H1 (cell line): Measurements from ENCODE around the gene PANX2. TPM values are rescaled to one million over a fixed set of nuclear protein-coding genes. Genes with fewer than 3 reads are reported as not detected.
A peak's percentile ranks its signal among the peaks of the same experiment; 100 is the strongest.

Experiments
- CTCF ChIA-PET: fragments of 300-600 bp; sonication (Branson Sonifier 250); formaldehyde crosslinking; loops from one replicate; lab custom pipeline; 2021; ENCODE audit not compliant: partially characterized antibody; lab: Charles Lee
- POLR2A ChIA-PET: fragments of 300-600 bp; sonication (Branson Sonifier 250); formaldehyde crosslinking; loops from one replicate; lab custom pipeline; 2021; ENCODE audit warnings: inconsistent platforms; ENCODE audit not compliant: partially characterized antibody; lab: Charles Lee
- DNase-seq, 2 experiments: peaks; one replicate each; pipeline versions ENCODE4 v3.0.0 to v3.0.0-alpha.2; 2010 to 2022; ENCODE audit warnings: low spot score in 2 of 2, low read depth in 1 of 2, mixed read lengths in 1 of 2
- FAIRE-seq: peaks from 2 replicates; lab custom pipeline; 2011; peaks lifted over from hg19 to GRCh38; lab: Jason Lieb, UNC
- H2AFZ ChIP-seq: 2 replicates; pipeline ENCODE4 v1.8.1; 2012; ENCODE audit warnings: low read length, inconsistent platforms
- H2AK5ac ChIP-seq: 2 replicates; pipeline ENCODE4 v1.6.1; 2013; ENCODE audit warnings: low read depth, low read length
- H2BK120ac ChIP-seq: replicated peaks from 2 replicates; pipeline ENCODE3; 2013; ENCODE audit warnings: low read depth, low read length, inconsistent platforms
- H2BK12ac ChIP-seq: 2 replicates; pipeline ENCODE4 v1.6.1; 2013; ENCODE audit warnings: low read depth, low read length
- H2BK15ac ChIP-seq: 2 replicates; pipeline ENCODE4 v1.6.1; 2013; ENCODE audit warnings: low read length
- H2BK20ac ChIP-seq: 2 replicates; pipeline ENCODE4 v1.6.1; 2013; ENCODE audit warnings: low read length
- H2BK5ac ChIP-seq: 2 replicates; pipeline ENCODE4 v1.6.1; 2013; ENCODE audit warnings: low read depth, low read length
- H3K14ac ChIP-seq: 2 replicates; pipeline ENCODE4 v1.6.1; 2013; ENCODE audit warnings: inconsistent platforms; ENCODE audit not compliant: insufficient read length
- H3K18ac ChIP-seq: 2 replicates; pipeline ENCODE4 v1.6.1; 2013; ENCODE audit warnings: low read length; ENCODE audit errors: extremely low read depth
- H3K23ac ChIP-seq: 2 replicates; pipeline ENCODE4 v1.6.1; 2013; ENCODE audit warnings: inconsistent platforms; ENCODE audit not compliant: insufficient read length
- H3K23me2 ChIP-seq: 2 replicates; pipeline ENCODE4 v1.6.1; 2013; ENCODE audit warnings: low read depth, low read length
- H3K27ac ChIP-seq: 2 replicates; pipeline ENCODE4 v1.6.1; 2011; ENCODE audit warnings: low read depth, low read length, inconsistent platforms
- H3K27me3 ChIP-seq, 4 experiments: replicated peaks in 1 of 4; 1 replicate in 1 of 4; 2 replicates in 3 of 4; pipeline versions ENCODE4 v1.6.1 to v1.8.1; 2011 to 2013; ENCODE audit warnings: low read length in 3 of 4, mild to moderate bottlenecking in 3 of 4, inconsistent platforms in 2 of 4, mixed read lengths in 2 of 4, moderate library complexity in 1 of 4; ENCODE audit not compliant: control insufficient read depth in 3 of 4, insufficient read depth in 3 of 4; ENCODE audit errors: extremely low read depth in 1 of 4
- H3K36me3 ChIP-seq, 4 experiments: 2 replicates each; pipeline versions ENCODE4 v1.6.1 to v1.8.1; 2011 to 2013; ENCODE audit warnings: mild to moderate bottlenecking in 4 of 4, low read length in 3 of 4, moderate library complexity in 2 of 4, control low read depth in 1 of 4, inconsistent platforms in 1 of 4; ENCODE audit not compliant: insufficient read depth in 4 of 4, control insufficient read depth in 2 of 4
- H3K4ac ChIP-seq: replicated peaks from 2 replicates; pipeline ENCODE3; 2013; ENCODE audit warnings: low read length, low read depth, mixed read lengths, inconsistent platforms; ENCODE audit not compliant: insufficient read length
- H3K4me1 ChIP-seq, 4 experiments: replicated peaks in 1 of 4; 1 replicate in 1 of 4; 2 replicates in 3 of 4; pipeline versions ENCODE4 v1.6.1 to v1.8.1; 2011 to 2013; ENCODE audit warnings: low read length in 3 of 4, inconsistent platforms in 2 of 4, mixed read lengths in 1 of 4; ENCODE audit not compliant: insufficient read depth in 4 of 4, control insufficient read depth in 3 of 4
- H3K4me2 ChIP-seq, 2 experiments: 2 replicates each; pipeline versions ENCODE4 v1.6.1 to v1.8.1; 2011 to 2013; ENCODE audit warnings: low read depth in 2 of 2, low read length in 2 of 2, control low read depth in 1 of 2, inconsistent platforms in 1 of 2, mild to moderate bottlenecking in 1 of 2; ENCODE audit not compliant: insufficient read depth in 1 of 2
- H3K4me3 ChIP-seq, 4 experiments: fragments of 200-600, 300-600 bp in 1 of 4; sonication (generic), shearing (Covaris generic), sonication (Bioruptor Twin) in 1 of 4; 2 replicates each; pipeline versions ENCODE4 v1.5.1 to v1.8.1; 2011 to 2016; ENCODE audit warnings: low read length in 4 of 4, low read depth in 3 of 4, control low read depth in 2 of 4, inconsistent platforms in 2 of 4, mild to moderate bottlenecking in 2 of 4, mixed read lengths in 1 of 4, moderate library complexity in 1 of 4; ENCODE audit not compliant: insufficient read depth in 2 of 4; ENCODE audit errors: extremely low read depth in 1 of 4
- H3K56ac ChIP-seq: replicated peaks from 2 replicates; pipeline ENCODE3; 2013; ENCODE audit warnings: low read depth, mild to moderate bottlenecking, mixed read lengths, low read length, inconsistent platforms; ENCODE audit not compliant: insufficient read length
- H3K79me1 ChIP-seq: 2 replicates; pipeline ENCODE4 v1.6.1; 2013; ENCODE audit warnings: low read depth, low read length, control low read depth
- H3K79me2 ChIP-seq, 2 experiments: 2 replicates each; pipeline versions ENCODE4 v1.6.1 to v1.8.1; 2012 to 2013; ENCODE audit warnings: low read length in 2 of 2, mild to moderate bottlenecking in 2 of 2, inconsistent platforms in 1 of 2; ENCODE audit not compliant: insufficient read depth in 2 of 2, control insufficient read depth in 1 of 2
- H3K9ac ChIP-seq, 4 experiments: replicated peaks in 1 of 4; 1 replicate in 1 of 4; 2 replicates in 3 of 4; pipeline versions ENCODE4 v1.6.1 to v1.8.1; 2011 to 2013; ENCODE audit warnings: low read depth in 3 of 4, low read length in 3 of 4, control low read depth in 2 of 4, mild to moderate bottlenecking in 2 of 4, moderate library complexity in 2 of 4, inconsistent platforms in 1 of 4; ENCODE audit errors: extremely low read depth in 1 of 4
- H3K9me3 ChIP-seq, 2 experiments: 2 replicates each; pipeline versions ENCODE4 v1.6.1 to v1.8.1; 2012 to 2013; ENCODE audit warnings: mild to moderate bottlenecking in 2 of 2, moderate library complexity in 2 of 2, control low read depth in 1 of 2, inconsistent platforms in 1 of 2, low read depth in 1 of 2, low read length in 1 of 2, mixed read lengths in 1 of 2; ENCODE audit not compliant: insufficient read depth in 2 of 2
- H4K20me1 ChIP-seq, 2 experiments: replicated peaks in 1 of 2; 2 replicates each; pipeline versions ENCODE3 to v1.8.1; 2011 to 2013; ENCODE audit warnings: inconsistent platforms in 2 of 2, low read length in 2 of 2, mild to moderate bottlenecking in 1 of 2; ENCODE audit not compliant: insufficient read depth in 2 of 2, control insufficient read depth in 1 of 2
- H4K5ac ChIP-seq: 2 replicates; pipeline ENCODE4 v1.6.1; 2013; ENCODE audit warnings: low read length, low read depth, mixed read lengths, inconsistent platforms; ENCODE audit not compliant: insufficient read length
- H4K8ac ChIP-seq: 2 replicates; pipeline ENCODE4 v1.8.0; 2013; ENCODE audit warnings: mild to moderate bottlenecking, moderate library complexity, low read length, inconsistent platforms; ENCODE audit not compliant: insufficient read depth; ENCODE audit errors: extremely low read depth
- H4K91ac ChIP-seq: replicated peaks from 2 replicates; pipeline ENCODE3; 2013; ENCODE audit warnings: low read length, mixed read lengths, inconsistent platforms; ENCODE audit not compliant: insufficient read length
- MAX ChIP-seq: IDR thresholded peaks from 2 replicates; pipeline ENCODE4 v1.6.1; 2012; ENCODE audit warnings: inconsistent platforms
- RBBP5 ChIP-seq: IDR thresholded peaks from 2 replicates; pipeline ENCODE4 v1.7.1; 2012; ENCODE audit warnings: low read depth, mild to moderate bottlenecking, inconsistent platforms, low read length, moderate library complexity, borderline replicate concordance
- RNF2 ChIP-seq: fragments of 200-900, 300-1000 bp; sonication (generic); IDR thresholded peaks from 2 replicates; pipeline ENCODE4 v1.7.1; 2016; ENCODE audit warnings: borderline replicate concordance, low read depth, mild to moderate bottlenecking, antibody characterized with exemption, low read length; ENCODE audit not compliant: poor library complexity, severe bottlenecking; ENCODE audit errors: missing control alignments
- SUZ12 ChIP-seq: fragments of 200-600 bp; sonication (generic); IDR thresholded peaks from 2 replicates; pipeline ENCODE4 v1.6.1; 2012; ENCODE audit warnings: mild to moderate bottlenecking, inconsistent platforms, low read length, moderate library complexity, mixed read lengths
- TCF12 ChIP-seq: IDR thresholded peaks from 2 replicates; pipeline ENCODE4 v1.6.1; 2011; ENCODE audit warnings: low read depth, mild to moderate bottlenecking, low read length
- WGBS, 2 experiments: shearing (Covaris generic) in 1 of 2; methylation state at CpG; one replicate each; pipeline versions ENCODE4 v1.1.6 to v1.1.7; 2013 to 2015; ENCODE audit warnings: low lambda C conversion rate in 2 of 2, mixed read lengths in 2 of 2, inconsistent platforms in 1 of 2, low coverage in 1 of 2, missing lambda C conversion rate in 1 of 2; ENCODE audit not compliant: insufficient replicate concordance in 2 of 2, insufficient coverage in 1 of 2, insufficient read length in 1 of 2; ENCODE audit errors: extremely low coverage in 1 of 2, missing lambda C conversion rate in 1 of 2; 5-methylcytosine and 5-hydroxymethylcytosine counted together
- polyA plus RNA-seq, 7 experiments: library from polyadenylated mRNA; depleted of rRNA in 3 of 7; stranded (reverse) in 5 of 7; unstranded in 2 of 7; fragments of >200 nt in 5 of 7; fragments of 200-250 nt in 2 of 7; gene quantifications; 1 replicate in 5 of 7; 2 replicates in 1 of 7; 4 replicates in 1 of 7; pipeline versions ENCODE4 v1.2.1 to v1.2.3, GENCODE V29; 2011 to 2013; ENCODE audit warnings: missing spikeins in 2 of 7, mixed read lengths in 2 of 7
- total RNA-seq: library from RNA; stranded (reverse); fragmentation: NEBNext Ultra II Directional; extraction: Animal tissue kit (Norgen Biotek cat#: 25700); gene quantifications from 2 replicates; pipeline ENCODE4 v1.2.1, GENCODE V29; 2021

Gene PANX2
- total and polyA plus RNA-seq, 2 of the 8 experiments (the other 6 are each of a cell fraction or from before 2014, with no cell fraction given) = 3.5 to 5.0 TPM

GRCh38 chr22:50184902-50185374 lies 14.4 kb downstream of the PANX2 start:
- CTCF ChIA-PET = interaction anchor here (0.6 to 1.3 kb wide), 8 partner anchors 9 to 512 kb away, joined by 3 to 9 read pairs (median 3); partner anchors contain the start of gene PANX2
- Histone ChIP-seq H2BK12ac (0 out of 2 replicates have a peak overlapping the region, but pooled peaks have one; percentile 80), H2BK5ac (peak overlapping the region; percentile 35; the same call in 1 of the 2 replicates), H3K79me1 (peaks cover 6% of the 10 kb centered on the region; the same call in 1 of the 2 replicates), H3K79me2 (peaks cover 0 to 4% of the 10 kb centered on the region in 2 experiments; a peak in 1 of 4 replicates), H3K23me2 (peaks cover 8% of the 10 kb centered on the region; the same call in 1 of the 2 replicates), H4K91ac (peak overlapping the region; percentile 73), H3K23ac (no peak overlapping the region), H2BK15ac (no peak overlapping the region), H3K27ac (no peak overlapping the region), H3K4ac (no peak overlapping the region), H4K8ac (peak overlapping the region; percentile 43; the same call in 1 of the 2 replicates), H4K20me1 (peaks cover 10 to 18% of the 10 kb centered on the region in 2 experiments), H3K4me2 (peak overlapping the region; percentile 82 to 99)
- POLR2A ChIA-PET = interaction anchor here (0.8 to 1.5 kb wide), 6 partner anchors 9 to 23 kb away, joined by 3 to 8 read pairs (median 4); partner anchors contain the start of gene PANX2
- DNase-seq (no peak), FAIRE-seq (no peak)
- TF ChIP-seq MAX = peak; percentile 43; the same call in 1 of the 2 replicates
- no peak for TF ChIP-seq TCF12
- TF ChIP-seq RNF2 = no peak
- peak; percentile 62 for TF ChIP-seq SUZ12
- TF ChIP-seq RBBP5 = peak; percentile 9; the same call in 1 of the 2 replicates
- TF ChIP-seq, all 59 proteins: peak for 3
- H4K5ac ChIP-seq = no peak overlapping the region
- H3K18ac ChIP-seq = no peak overlapping the region; the same call in 1 of the 2 replicates
- H3K9ac ChIP-seq = no peak overlapping the region
- H2BK20ac ChIP-seq = no peak overlapping the region
- WGBS, 2 experiments = 4% methylated on average over 46 of the region's 63 CpGs; no CpG with 5 or more reads in 1 of the 2 experiments
- H3K36me3 ChIP-seq = no peaks in the 10 kb centered on the region
- H2AK5ac ChIP-seq = no peak overlapping the region
- H3K4me1 ChIP-seq = peaks cover 2 to 20% (median 11%) of the 10 kb centered on the region in 4 experiments; a peak in 6 of 7 replicates
- no peak overlapping the region for H2BK120ac ChIP-seq
- H2AFZ ChIP-seq = peak overlapping the region; percentile 97
- no peaks in the 10 kb centered on the region for H3K9me3 ChIP-seq
- peaks cover 0 to 13% (median 5%) of the 10 kb centered on the region in 4 experiments; a peak in 3 of 7 replicates for H3K27me3 ChIP-seq
- peak overlapping the region; percentile 40 to 87 (median 56) for H3K4me3 ChIP-seq
- H3K56ac ChIP-seq = no peak overlapping the region
- H3K14ac ChIP-seq = no peak overlapping the region
